Measurements from ENCODE around the gene RBKS. TPM values are rescaled to one million over a fixed set of nuclear protein-coding genes. Genes with fewer than 3 reads are reported as not detected.

The RBKS gene
- polyA plus RNA-seq, 6 donors from 2014 or later = 2.2 to 5.3 (median 3.5) TPM

DNA sequence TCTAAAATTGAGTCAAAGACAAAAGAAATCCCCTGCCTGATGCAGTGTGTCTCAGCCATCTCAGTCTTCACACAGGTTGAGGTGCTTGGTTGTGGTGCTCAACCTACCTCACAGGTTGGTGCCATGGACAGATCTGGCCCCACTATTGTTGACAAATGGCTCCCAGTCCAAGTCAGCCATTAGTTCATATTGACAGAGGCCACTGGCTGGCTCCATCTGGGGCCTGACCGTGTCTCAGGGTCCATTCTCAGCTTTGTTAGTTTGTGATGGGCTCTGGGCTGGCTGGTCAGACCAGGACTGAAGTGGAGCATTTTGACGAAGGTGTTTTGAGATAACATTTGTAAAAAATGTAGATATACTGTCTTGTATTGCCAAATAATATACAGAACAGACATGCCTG, 81.8 kb downstream of the RBKS start:
- H3K36me3 Mint-ChIP-seq = peaks cover 0 to 10% of the 10 kb centered on the region in 2 donors
- no peak overlapping the region for H3K27ac Mint-ChIP-seq
- no peak for ATAC-seq (ENCODE audit: low read depth in 2 of 2)
- no peak for DNase-seq
- H3K4me1 Mint-ChIP-seq = no peaks in the 10 kb centered on the region
- no peaks in the 10 kb centered on the region for H3K9me3 Mint-ChIP-seq
- H3K27me3 Mint-ChIP-seq = no peaks in the 10 kb centered on the region
- no peak overlapping the region for H3K4me3 Mint-ChIP-seq

DNA sequence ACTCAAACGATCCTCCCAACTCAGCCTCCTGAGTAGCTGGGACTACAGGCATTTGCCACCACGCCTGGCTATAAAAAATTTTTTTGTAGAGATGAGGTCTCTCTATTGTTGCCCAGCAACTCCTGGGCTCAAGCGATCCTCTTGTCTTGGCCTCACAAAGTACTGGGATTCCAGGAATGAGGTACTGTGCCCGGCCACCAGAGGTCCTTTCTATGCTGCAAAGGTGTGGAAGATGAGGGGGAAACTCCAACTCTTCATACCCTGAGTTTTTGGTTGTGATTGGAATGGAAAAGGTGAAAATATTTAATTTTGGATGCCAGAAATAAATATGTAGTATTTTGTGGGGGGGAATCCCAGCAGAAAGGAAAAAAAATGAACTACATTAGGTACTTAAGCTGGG, 82.7 kb downstream of the RBKS start:
- DNase-seq (no peak), ATAC-seq (ENCODE audit: low read depth in 2 of 2) (no peak)
- H3K9me3 Mint-ChIP-seq = peaks cover 0 to 2% (median 0%) of the 10 kb centered on the region in 7 donors
- peaks cover 0 to 10% of the 10 kb centered on the region in 2 donors for H3K36me3 Mint-ChIP-seq
- H3K4me3 Mint-ChIP-seq = no peak overlapping the region
- no peaks in the 10 kb centered on the region for H3K4me1 Mint-ChIP-seq
- no peaks in the 10 kb centered on the region for H3K27me3 Mint-ChIP-seq
- H3K27ac Mint-ChIP-seq = no peak overlapping the region

- Mint-ChIP-seq H3K4me3 (no peak overlapping the region), H3K27ac (no peak overlapping the region), H3K4me1 (no peaks in the 10 kb centered on the region), H3K27me3 (no peaks in the 10 kb centered on the region), H3K9me3 (peaks cover 0 to 2% (median 0%) of the 10 kb centered on the region in 7 donors), H3K36me3 (peaks cover 0 to 6% of the 10 kb centered on the region in 2 donors)
- DNase-seq = no peak
- no peak for ATAC-seq (ENCODE audit: low read depth in 2 of 2)
These were observed 83.7 kb downstream of the RBKS start for GRCh38 chr2:27806311-27807059.

GRCh38 chr2:27805180-27805579, 85.0 kb downstream of the RBKS start:
- DNase-seq = no peak
- Mint-ChIP-seq H3K4me3 (no peak overlapping the region), H3K4me1 (no peaks in the 10 kb centered on the region), H3K9me3 (peaks cover 0 to 2% (median 0%) of the 10 kb centered on the region in 7 donors), H3K36me3 (peaks cover 0 to 6% of the 10 kb centered on the region in 2 donors), H3K27me3 (no peaks in the 10 kb centered on the region), H3K27ac (no peak overlapping the region)
- no peak for ATAC-seq (ENCODE audit: low read depth in 2 of 2)

GRCh38 chr2:27804146-27804545, 86.0 kb downstream of the RBKS start:
- H3K9me3 Mint-ChIP-seq = peaks cover 0 to 2% (median 0%) of the 10 kb centered on the region in 7 donors
- ATAC-seq (ENCODE audit: low read depth in 2 of 2) = no peak
- peaks cover 0 to 6% of the 10 kb centered on the region in 2 donors for H3K36me3 Mint-ChIP-seq
- H3K4me1 Mint-ChIP-seq = no peaks in the 10 kb centered on the region
- H3K27me3 Mint-ChIP-seq = no peaks in the 10 kb centered on the region
- no peak overlapping the region for H3K4me3 Mint-ChIP-seq
- DNase-seq = no peak
- H3K27ac Mint-ChIP-seq = no peak overlapping the region

- H3K9me3 Mint-ChIP-seq = peaks cover 0 to 2% (median 0%) of the 10 kb centered on the region in 7 donors
- no peak overlapping the region for H3K27ac Mint-ChIP-seq
- H3K4me1 Mint-ChIP-seq = no peaks in the 10 kb centered on the region
- H3K27me3 Mint-ChIP-seq = no peaks in the 10 kb centered on the region
- ATAC-seq (ENCODE audit: low read depth in 2 of 2) = no peak
- DNase-seq = no peak
- no peak overlapping the region for H3K4me3 Mint-ChIP-seq
- H3K36me3 Mint-ChIP-seq = peaks cover 0 to 6% of the 10 kb centered on the region in 2 donors
These were observed 87.1 kb downstream of the RBKS start for GRCh38 chr2:27803046-27803445.

DNA sequence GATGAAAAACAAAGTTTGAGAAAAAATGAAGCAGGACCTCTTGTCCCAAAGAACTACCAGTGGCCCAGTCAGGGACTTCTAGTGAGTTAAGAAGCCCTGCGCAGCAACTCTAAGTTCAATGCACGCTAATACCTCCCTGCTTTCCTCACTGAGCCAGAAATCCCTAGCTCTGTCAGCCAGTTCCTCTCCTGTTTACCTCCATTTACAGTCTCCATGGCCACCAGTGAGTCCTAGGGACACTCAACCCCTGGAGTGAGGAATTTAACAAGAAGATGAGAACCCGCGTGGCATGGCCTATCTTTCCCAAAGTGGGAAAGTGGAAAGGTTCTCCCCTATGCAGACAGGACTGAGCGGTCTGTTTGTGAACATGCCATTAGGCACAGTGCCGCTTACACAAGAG, 87.6 kb downstream of the RBKS start:
- Mint-ChIP-seq H3K4me3 (no peak overlapping the region), H3K4me1 (no peaks in the 10 kb centered on the region), H3K36me3 (peaks cover 0 to 6% of the 10 kb centered on the region in 2 donors), H3K27me3 (no peaks in the 10 kb centered on the region), H3K27ac (peak overlapping the region in 1 of 6 donors; percentile 81), H3K9me3 (peaks cover 0 to 2% (median 0%) of the 10 kb centered on the region in 7 donors)
- ATAC-seq (ENCODE audit: low read depth in 2 of 2) (no peak), DNase-seq (no peak)

GRCh38 chr2:27800856-27801255, 89.3 kb downstream of the RBKS start:
- H3K4me1 Mint-ChIP-seq = no peaks in the 10 kb centered on the region
- no peak overlapping the region for H3K4me3 Mint-ChIP-seq
- no peak overlapping the region for H3K27ac Mint-ChIP-seq
- H3K36me3 Mint-ChIP-seq = no peaks in the 10 kb centered on the region
- no peaks in the 10 kb centered on the region for H3K27me3 Mint-ChIP-seq
- no peak for ATAC-seq (ENCODE audit: low read depth in 2 of 2)
- H3K9me3 Mint-ChIP-seq = peaks cover 0 to 2% (median 0%) of the 10 kb centered on the region in 7 donors
- no peak for DNase-seq

DNA sequence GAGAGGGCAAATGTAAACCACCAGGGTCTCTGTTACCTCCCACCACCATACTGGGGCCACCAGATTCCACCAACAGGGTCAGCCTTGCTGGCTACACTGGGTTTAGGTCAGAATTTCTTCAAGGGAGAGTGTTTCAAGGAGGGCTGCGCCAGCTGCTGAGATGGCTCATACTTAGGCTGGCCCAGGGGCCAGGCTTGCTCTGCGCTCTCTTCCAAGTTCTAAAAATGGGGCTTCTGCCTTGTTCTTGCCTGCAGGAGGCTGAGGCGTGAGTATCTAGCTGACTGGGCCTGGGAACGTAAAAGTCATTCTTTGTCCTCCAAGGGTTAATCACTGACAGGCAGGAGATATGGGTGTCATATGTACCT, 90.6 kb downstream of the RBKS start:
- Mint-ChIP-seq H3K4me3 (no peak overlapping the region), H3K27ac (no peak overlapping the region), H3K27me3 (no peaks in the 10 kb centered on the region), H3K36me3 (no peaks in the 10 kb centered on the region), H3K9me3 (peaks cover 0 to 2% (median 0%) of the 10 kb centered on the region in 7 donors), H3K4me1 (no peaks in the 10 kb centered on the region)
- no peak for DNase-seq
- no peak for ATAC-seq (ENCODE audit: low read depth in 2 of 2)

- Mint-ChIP-seq H3K4me1 (no peaks in the 10 kb centered on the region), H3K36me3 (no peaks in the 10 kb centered on the region), H3K9me3 (peaks cover 0 to 2% (median 0%) of the 10 kb centered on the region in 7 donors), H3K27me3 (no peaks in the 10 kb centered on the region), H3K4me3 (no peak overlapping the region), H3K27ac (peak overlapping the region in 1 of 6 donors; percentile 21)
- DNase-seq = no peak
- ATAC-seq (ENCODE audit: low read depth in 2 of 2) = no peak
These were observed 91.1 kb downstream of the RBKS start for GRCh38 chr2:27798948-27799645.

DNA sequence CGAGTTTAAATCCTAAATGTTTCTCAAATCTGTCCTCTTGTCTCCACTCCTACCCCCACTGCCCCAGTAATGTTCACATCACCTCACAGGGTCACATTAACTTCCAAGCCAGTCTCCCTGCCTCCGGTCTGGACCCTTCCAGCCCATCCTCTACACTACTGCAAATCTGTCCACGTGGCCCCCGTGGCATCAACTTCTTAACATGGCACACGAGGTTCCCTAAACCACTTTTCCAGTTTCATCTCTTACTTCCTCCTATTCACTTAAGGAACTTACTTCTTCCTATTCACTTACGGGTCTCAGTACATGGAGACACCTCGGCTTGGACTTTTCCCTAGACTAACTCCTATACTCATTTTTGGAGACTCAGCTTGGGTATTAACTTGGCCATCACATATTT, 91.7 kb downstream of the RBKS start:
- DNase-seq (no peak), ATAC-seq (ENCODE audit: low read depth in 2 of 2) (no peak)
- peaks cover 0 to 2% (median 0%) of the 10 kb centered on the region in 7 donors for H3K9me3 Mint-ChIP-seq
- no peaks in the 10 kb centered on the region for H3K36me3 Mint-ChIP-seq
- H3K27me3 Mint-ChIP-seq = no peaks in the 10 kb centered on the region
- H3K27ac Mint-ChIP-seq = no peak overlapping the region
- no peaks in the 10 kb centered on the region for H3K4me1 Mint-ChIP-seq
- H3K4me3 Mint-ChIP-seq = no peak overlapping the region

DNA sequence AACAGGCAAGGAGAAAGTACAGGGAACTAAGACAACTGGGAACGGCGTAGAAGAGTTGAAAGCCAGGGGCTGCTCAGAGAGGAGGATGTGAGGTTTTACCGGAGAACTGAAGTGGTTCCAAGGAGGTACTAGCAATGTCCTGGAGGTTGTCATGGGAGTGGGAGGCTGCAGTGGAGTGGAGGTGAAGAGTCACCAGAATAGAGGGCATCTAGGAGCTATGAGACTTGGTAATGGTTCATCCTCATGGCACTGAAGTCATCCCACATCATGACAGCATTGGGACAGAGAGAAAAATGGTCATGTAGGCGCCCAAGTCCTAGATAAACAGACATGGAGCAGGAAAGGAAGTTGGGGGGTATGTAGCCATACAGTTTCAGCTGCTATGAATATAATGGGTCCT, 92.3 kb downstream of the RBKS start:
- DNase-seq (no peak), ATAC-seq (ENCODE audit: low read depth in 2 of 2) (no peak)
- H3K4me3 Mint-ChIP-seq = no peak overlapping the region
- no peaks in the 10 kb centered on the region for H3K36me3 Mint-ChIP-seq
- H3K4me1 Mint-ChIP-seq = no peaks in the 10 kb centered on the region
- H3K27me3 Mint-ChIP-seq = no peaks in the 10 kb centered on the region
- peaks cover 0 to 2% (median 0%) of the 10 kb centered on the region in 7 donors for H3K9me3 Mint-ChIP-seq
- H3K27ac Mint-ChIP-seq = peak overlapping the region in 1 of 6 donors; percentile 17

DNA sequence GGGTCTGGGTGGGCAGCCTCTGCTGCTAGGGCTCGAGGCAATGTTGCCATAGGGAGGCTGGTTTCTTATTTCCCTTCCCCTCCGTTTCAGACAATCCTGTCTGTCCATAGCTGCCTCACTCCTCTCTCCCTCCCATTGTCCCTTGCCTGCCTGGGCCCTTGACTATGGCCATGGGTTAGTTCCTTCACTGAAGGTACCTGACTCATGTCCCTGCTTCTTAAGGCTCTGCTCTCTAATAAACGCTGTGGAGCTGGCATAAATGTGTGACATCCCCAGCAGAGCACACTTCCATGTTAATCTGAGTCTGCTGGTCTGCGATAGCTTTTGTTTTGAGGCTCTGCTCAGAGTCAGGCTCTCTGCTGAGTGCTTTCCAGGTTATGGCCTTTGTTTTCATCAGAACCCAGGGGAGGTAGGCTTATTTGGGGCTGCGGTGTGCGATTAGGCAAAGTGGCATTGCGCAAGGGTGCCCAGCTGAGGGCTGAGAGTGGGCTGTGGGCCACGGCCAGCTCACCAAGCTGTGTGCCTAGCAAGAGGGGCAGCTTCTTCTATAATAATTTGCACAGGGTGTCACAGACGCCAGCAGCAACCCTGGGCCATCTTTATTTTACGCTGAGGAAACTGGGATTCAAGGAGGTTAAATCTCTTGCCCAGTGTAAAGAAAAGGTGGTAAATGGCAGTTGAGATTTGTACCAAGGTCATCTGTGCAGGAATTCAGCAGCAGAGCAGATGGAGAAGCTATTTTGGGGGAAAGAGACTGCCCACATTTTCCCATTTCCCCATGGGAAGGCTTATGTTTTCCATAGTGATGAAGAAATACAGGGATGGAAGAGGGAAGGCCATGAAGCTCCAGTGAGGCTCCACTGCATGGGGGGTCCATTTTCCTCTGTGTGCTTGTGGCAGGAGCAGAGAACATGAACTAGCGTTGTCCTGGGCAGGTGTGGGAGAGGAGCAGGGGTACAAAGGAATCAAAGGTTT, 93.1 kb downstream of the RBKS start:
- H3K4me1 Mint-ChIP-seq = no peaks in the 10 kb centered on the region
- H3K27me3 Mint-ChIP-seq = no peaks in the 10 kb centered on the region
- H3K9me3 Mint-ChIP-seq = no peaks in the 10 kb centered on the region
- DNase-seq (no peak), ATAC-seq (ENCODE audit: low read depth in 2 of 2) (no peak)
- no peaks in the 10 kb centered on the region for H3K36me3 Mint-ChIP-seq
- no peak overlapping the region for H3K4me3 Mint-ChIP-seq
- peak overlapping the region in 3 of 6 donors; percentile 17 to 73 (median 34) for H3K27ac Mint-ChIP-seq
